K562 (cell line): ENCODE results near the gene CCR2. TPM values are rescaled to one million over a fixed set of nuclear protein-coding genes. Genes with fewer than 3 reads are reported as not detected.

Source experiments
- ATAC-seq: fragments of 200-7000 bp; cut with Tn5 transposase; 3 replicates; pipeline ENCODE4 v1.9.1; 2020; ENCODE audit warnings: moderate library complexity
- BruUV-seq: library from RNA; stranded (reverse); fragments of 400-500 nt; replicated peaks from 2 replicates; lab custom pipeline; 2021; lab: Mats Ljungman, UMichigan
- CTCF ChIA-PET: fragments of 300-600 bp; formaldehyde crosslinking; extraction: SDS; loops from one replicate; lab custom pipeline; 2021; ENCODE audit warnings: low intra/inter-chr PET ratio; lab: Yijun Ruan, JAX
- POLR2A ChIA-PET: fragments of 300-600, 350-650 bp; sonication (Branson Sonifier 250); formaldehyde crosslinking; extraction: SDS; loops from one replicate; lab custom pipeline; 2021; ENCODE audit warnings: antibody characterized with exemption, inconsistent platforms; lab: Yijun Ruan, JAX
- DNase-seq, 4 experiments: peaks; one replicate each; pipeline versions ENCODE4 v3.0.0 to v3.0.0-alpha.2; 2011 to 2018; ENCODE audit warnings: low spot score in 3 of 4, mixed read lengths in 3 of 4; ENCODE audit errors: extremely low read depth in 1 of 4
- FAIRE-seq: peaks from 2 replicates; lab custom pipeline; 2011; peaks lifted over from hg19 to GRCh38; lab: Jason Lieb, UNC
- H2AFZ ChIP-seq: 2 replicates; pipeline ENCODE4 v1.6.0; 2011; ENCODE audit warnings: low read depth, low read length, control low read depth, inconsistent platforms
- H3K27ac ChIP-seq: fragments of 200-600 bp; 3 replicates; pipeline ENCODE4 v1.8.0; 2011; ENCODE audit warnings: low read depth, mild to moderate bottlenecking, control low read depth, inconsistent platforms, low read length, moderate library complexity, mixed read lengths; ENCODE audit errors: extremely low read depth
- H3K27me3 ChIP-seq, 2 experiments: fragments of 300-600 bp in 1 of 2; 2 replicates in 1 of 2; 3 replicates in 1 of 2; pipeline versions ENCODE4 v1.6.0 to v1.8.0; 2011; ENCODE audit warnings: inconsistent platforms in 2 of 2, low read length in 2 of 2, mild to moderate bottlenecking in 1 of 2, mixed read lengths in 1 of 2, moderate library complexity in 1 of 2; ENCODE audit not compliant: control insufficient read depth in 2 of 2, insufficient read depth in 2 of 2
- H3K36me3 ChIP-seq: fragments of 300-600 bp; 3 replicates; pipeline ENCODE4 v1.8.0; 2011; ENCODE audit warnings: mild to moderate bottlenecking, low read length, inconsistent platforms; ENCODE audit not compliant: control insufficient read depth, insufficient read depth
- H3K4me1 ChIP-seq, 2 experiments: fragments of 200-600 bp in 1 of 2; replicated peaks in 1 of 2; 2 replicates in 1 of 2; 3 replicates in 1 of 2; pipeline versions ENCODE4 v1.5.1 to v1.8.0; 2011; ENCODE audit warnings: inconsistent platforms in 2 of 2, low read length in 2 of 2, mild to moderate bottlenecking in 1 of 2, mixed read lengths in 1 of 2, moderate library complexity in 1 of 2; ENCODE audit not compliant: control insufficient read depth in 2 of 2, insufficient read depth in 2 of 2
- H3K4me2 ChIP-seq: 2 replicates; pipeline ENCODE4 v1.6.1; 2011; ENCODE audit warnings: low read length, control low read depth, inconsistent platforms, mixed read lengths; ENCODE audit not compliant: insufficient read depth
- H3K4me3 ChIP-seq: fragments of 200-600 bp; sonication (generic), shearing (Covaris generic); 2 replicates; pipeline ENCODE4 v1.5.1; 2016; ENCODE audit warnings: control low read depth, inconsistent platforms
- H3K79me2 ChIP-seq: fragments of 200-600 bp; 3 replicates; pipeline ENCODE4 v1.8.0; 2011; ENCODE audit warnings: low read length, inconsistent platforms; ENCODE audit not compliant: control insufficient read depth, insufficient read depth
- H3K9ac ChIP-seq, 2 experiments: 2 replicates each; pipeline versions ENCODE4 v1.6.0 to v1.6.1; 2011; ENCODE audit warnings: low read depth in 2 of 2, low read length in 2 of 2, control low read depth in 1 of 2, inconsistent platforms in 1 of 2, mild to moderate bottlenecking in 1 of 2, mixed read lengths in 1 of 2; ENCODE audit not compliant: insufficient read depth in 1 of 2
- H3K9me1 ChIP-seq: one replicate; pipeline ENCODE4 v1.6.0; 2011; ENCODE audit warnings: inconsistent platforms, mild to moderate bottlenecking, low read length, moderate library complexity; ENCODE audit not compliant: control insufficient read depth, insufficient read depth
- H3K9me3 ChIP-seq: replicated peaks from 2 replicates; pipeline ENCODE4 v1.5.1; 2011; ENCODE audit warnings: low read depth, low read length, inconsistent platforms; ENCODE audit not compliant: control insufficient read depth, insufficient read depth
- H4K20me1 ChIP-seq: replicated peaks from 2 replicates; pipeline ENCODE4 v1.6.1; 2011; ENCODE audit warnings: low read length, inconsistent platforms, mixed read lengths; ENCODE audit not compliant: control insufficient read depth, insufficient read depth
- ATF1 ChIP-seq, 2 experiments: fragments of 450-650 bp in 1 of 2; IDR thresholded peaks; 2 replicates each; pipeline ENCODE4 v1.6.1; 2016; ENCODE audit warnings: missing compliant biosample characterization in 1 of 2, missing genetic modification characterization in 1 of 2
- ELF1 ChIP-seq: fragments of 200-800 bp; sonication (Bioruptor generic); IDR thresholded peaks from 2 replicates; pipeline ENCODE4 v1.6.1; 2016; ENCODE audit warnings: missing genetic modification characterization, missing compliant biosample characterization
- HLTF ChIP-seq: fragments of 450-650 bp; IDR thresholded peaks from 2 replicates; pipeline ENCODE4 v1.6.1; 2016
- LARP7 ChIP-seq: fragments of 450-650 bp; IDR thresholded peaks from 2 replicates; pipeline ENCODE4 v1.6.1; 2016
- MTA1 ChIP-seq: fragments of 450-650 bp; IDR thresholded peaks from 2 replicates; pipeline ENCODE4 v1.6.1; 2017; ENCODE audit warnings: borderline replicate concordance
- NR2C1 ChIP-seq, 2 experiments: fragments of 450-650 bp; IDR thresholded peaks; 2 replicates each; pipeline ENCODE4 v1.6.1; 2017; ENCODE audit warnings: mild to moderate bottlenecking in 2 of 2, antibody characterized with exemption in 1 of 2, inconsistent platforms in 1 of 2, missing compliant biosample characterization in 1 of 2, missing genetic modification characterization in 1 of 2
- NUFIP1 ChIP-seq: fragments of 450-650 bp; IDR thresholded peaks from 2 replicates; pipeline ENCODE4 v1.6.1; 2018; ENCODE audit not compliant: partially characterized antibody
- POLR3A ChIP-seq: IDR thresholded peaks from 2 replicates; pipeline ENCODE4 v1.6.1; 2011; ENCODE audit warnings: borderline replicate concordance, mild to moderate bottlenecking, moderate library complexity; ENCODE audit not compliant: insufficient read length, insufficient read depth; ENCODE audit errors: extremely low read depth
- RAD21 ChIP-seq, 2 experiments: fragments of 250-450 bp in 1 of 2; fragments of 450-650 bp in 1 of 2; sonication (Bioruptor Pico) in 1 of 2; formaldehyde crosslinking in 1 of 2; IDR thresholded peaks in 1 of 2; conservative IDR thresholded peaks in 1 of 2; 2 replicates each; pipeline versions ENCODE4 v1.4.0 to v1.8.0; 2020 to 2022; ENCODE audit warnings: mild to moderate bottlenecking in 2 of 2, moderate library complexity in 1 of 2
- SMARCA4 ChIP-seq: fragments of 450-650 bp; IDR thresholded peaks from 2 replicates; pipeline ENCODE4 v1.6.1; 2016
- SMC3 ChIP-seq: conservative IDR thresholded peaks from 2 replicates; pipeline ENCODE4 v1.6.1; 2011; ENCODE audit warnings: low read depth, low read length, improper control_type of control experiment; ENCODE audit not compliant: insufficient read depth
- TGIF2 ChIP-seq: sonication (generic); formaldehyde crosslinking; IDR thresholded peaks from 2 replicates; pipeline ENCODE4 v1.8.1; 2022; ENCODE audit warnings: mild to moderate bottlenecking, missing genetic modification reagents, moderate library complexity
- ZKSCAN1 ChIP-seq: fragments of 150-350 bp; IDR thresholded peaks from 2 replicates; pipeline ENCODE4 v1.6.1; 2016; ENCODE audit warnings: low read depth, low read length
- ZNF780A ChIP-seq: fragments of 250-450 bp; sonication (Bioruptor Pico); IDR thresholded peaks from 2 replicates; pipeline ENCODE4 v1.5.0; 2021; ENCODE audit warnings: mild to moderate bottlenecking
- WGBS: fragments of 100-300 bp; shearing (Covaris generic); methylation state at CpG from one replicate; pipeline ENCODE4 v1.1.6; 2016; ENCODE audit warnings: low coverage, mixed read lengths; ENCODE audit not compliant: insufficient coverage; ENCODE audit errors: missing lambda C conversion rate; 5-methylcytosine and 5-hydroxymethylcytosine counted together
- in situ Hi-C: fragments of 300-500 bp; cut with MboI; formaldehyde crosslinking; loops from 4 replicates; pipeline ENCODE4 v1.15.0; 2018; ENCODE audit warnings: inconsistent platforms, mixed read lengths
- intact Hi-C: fragments of 100-400 bp; cut with micrococcal nuclease; formaldehyde crosslinking; loops from 2 replicates; pipeline ENCODE4 v1.14.2; 2022
- polyA plus RNA-seq, 8 experiments: library from polyadenylated mRNA; depleted of rRNA in 4 of 8; stranded (reverse) in 5 of 8; unstranded in 3 of 8; fragments of >200 nt; fragmentation: Nextera tagmentation in 2 of 8; fragmentation: Illumina TruSeq in 1 of 8; extraction: Ambion mirVana in 2 of 8; extraction: Trizol in 1 of 8; gene quantifications; 2 replicates each; pipeline versions ENCODE4 v1.2.1 to v1.2.3, GENCODE V29; 2011 to 2014; ENCODE audit warnings: inconsistent platforms in 1 of 8, missing spikeins in 1 of 8
- total RNA-seq, 7 experiments: library from RNA; depleted of rRNA in 6 of 7; stranded (reverse); fragments of >200 nt in 6 of 7; fragmentation: Illumina TruSeq in 2 of 7; extraction: Trizol in 2 of 7; gene quantifications; 2 replicates each; pipeline versions ENCODE4 v1.2.1 to v1.2.3, GENCODE V29; 2011 to 2021; ENCODE audit warnings: low replicate concordance in 1 of 7
- TF ChIP-seq, protein P1 (sequence below): fragments of 450-650 bp; formaldehyde crosslinking; IDR thresholded peaks from 2 replicates; pipeline ENCODE4 v1.4.0; 2020; ENCODE audit warnings: mild to moderate bottlenecking, moderate library complexity

CCR2 gene
- total and polyA plus RNA-seq, 9 of the 15 experiments (the other 6 are each of a cell fraction or from before 2014, with no cell fraction given): not detected

DNA sequence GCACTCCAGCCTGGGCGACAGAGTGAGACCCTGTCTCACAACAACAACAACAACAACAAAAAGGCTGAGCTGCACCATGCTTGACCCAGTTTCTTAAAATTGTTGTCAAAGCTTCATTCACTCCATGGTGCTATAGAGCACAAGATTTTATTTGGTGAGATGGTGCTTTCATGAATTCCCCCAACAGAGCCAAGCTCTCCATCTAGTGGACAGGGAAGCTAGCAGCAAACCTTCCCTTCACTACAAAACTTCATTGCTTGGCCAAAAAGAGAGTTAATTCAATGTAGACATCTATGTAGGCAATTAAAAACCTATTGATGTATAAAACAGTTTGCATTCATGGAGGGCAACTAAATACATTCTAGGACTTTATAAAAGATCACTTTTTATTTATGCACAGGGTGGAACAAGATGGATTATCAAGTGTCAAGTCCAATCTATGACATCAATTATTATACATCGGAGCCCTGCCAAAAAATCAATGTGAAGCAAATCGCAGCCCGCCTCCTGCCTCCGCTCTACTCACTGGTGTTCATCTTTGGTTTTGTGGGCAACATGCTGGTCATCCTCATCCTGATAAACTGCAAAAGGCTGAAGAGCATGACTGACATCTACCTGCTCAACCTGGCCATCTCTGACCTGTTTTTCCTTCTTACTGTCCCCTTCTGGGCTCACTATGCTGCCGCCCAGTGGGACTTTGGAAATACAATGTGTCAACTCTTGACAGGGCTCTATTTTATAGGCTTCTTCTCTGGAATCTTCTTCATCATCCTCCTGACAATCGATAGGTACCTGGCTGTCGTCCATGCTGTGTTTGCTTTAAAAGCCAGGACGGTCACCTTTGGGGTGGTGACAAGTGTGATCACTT lies 18.8 kb downstream of the CCR2 start:
- in situ Hi-C loops (no loop called here), intact Hi-C loops (loop anchor here (5.0 kb wide), 2 partner anchors 55 to 80 kb away; no protein-coding TSS in a partner anchor)
- no peak overlapping the region for H3K27ac ChIP-seq
- H3K4me2 ChIP-seq: no peak overlapping the region
- ATAC-seq (peak; percentile 78), DNase-seq (peak in 1 of 4 experiments; percentile 18), FAIRE-seq (peak; percentile 71)
- no peak overlapping the region for H2AFZ ChIP-seq
- no peaks in the 10 kb centered on the region for H3K36me3 ChIP-seq
- H3K9me1 ChIP-seq: no peaks in the 10 kb centered on the region
- no peaks in the 10 kb centered on the region for H4K20me1 ChIP-seq
- H3K4me1 ChIP-seq: no peaks in the 10 kb centered on the region
- no peak overlapping the region for H3K4me3 ChIP-seq
- POLR2A ChIA-PET: interaction anchor here (0.5 to 1.5 kb wide), 3 partner anchors 9 to 22 kb away, joined by 3 to 4 read pairs (median 3); no protein-coding TSS in a partner anchor
- H3K27me3 ChIP-seq: peaks cover 32 to 52% of the 10 kb centered on the region in 2 experiments; a peak in 4 of 5 replicates
- CTCF ChIA-PET: interaction anchor here (1.2 kb wide), 1 partner anchor 433 kb away, joined by 4 read pairs; no protein-coding TSS in a partner anchor
- H3K79me2 ChIP-seq: no peaks in the 10 kb centered on the region
- 12% methylated on average over 9 of the region's 9 CpGs for WGBS
- no TSS peak for BruUV-seq
- H3K9me3 ChIP-seq: no peaks in the 10 kb centered on the region
- H3K9ac ChIP-seq: no peak overlapping the region
- TF ChIP-seq LARP7 (no peak), SMARCA4 (no peak), NUFIP1 (no peak), POLR3A (no peak), SMC3 (0 out of 2 replicates have a peak, but pooled peaks have one; percentile 2), ZNF780A (CRISPR knock-in tag) (no peak), ATF1 (CRISPR knock-in tag; IDR thresholded peaks at IDR 0.05) (no peak), ATF1 (tag; IDR thresholded peaks at IDR 0.05) (no peak), RAD21 (CRISPR knock-in tag; conservative IDR thresholded peaks at IDR 0.05 in 1 of 2, IDR thresholded peaks at IDR 0.05 in 1 of 2) (peak; percentile 68 to 69), ELF1 (tag) (no peak), TGIF2 (CRISPR knock-in tag) (no peak), HLTF (no peak), NR2C1 (IDR thresholded peaks at IDR 0.05) (no peak), NR2C1 (tag; IDR thresholded peaks at IDR 0.05) (no peak), MTA1 (no peak), ZKSCAN1 (no peak)
- TF ChIP-seq, protein P1, sequence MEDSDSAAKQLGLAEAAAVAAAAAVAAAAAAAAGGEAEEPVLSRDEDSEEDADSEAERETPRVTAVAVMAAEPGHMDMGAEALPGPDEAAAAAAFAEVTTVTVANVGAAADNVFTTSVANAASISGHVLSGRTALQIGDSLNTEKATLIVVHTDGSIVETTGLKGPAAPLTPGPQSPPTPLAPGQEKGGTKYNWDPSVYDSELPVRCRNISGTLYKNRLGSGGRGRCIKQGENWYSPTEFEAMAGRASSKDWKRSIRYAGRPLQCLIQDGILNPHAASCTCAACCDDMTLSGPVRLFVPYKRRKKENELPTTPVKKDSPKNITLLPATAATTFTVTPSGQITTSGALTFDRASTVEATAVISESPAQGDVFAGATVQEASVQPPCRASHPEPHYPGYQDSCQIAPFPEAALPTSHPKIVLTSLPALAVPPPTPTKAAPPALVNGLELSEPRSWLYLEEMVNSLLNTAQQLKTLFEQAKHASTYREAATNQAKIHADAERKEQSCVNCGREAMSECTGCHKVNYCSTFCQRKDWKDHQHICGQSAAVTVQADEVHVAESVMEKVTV (CRISPR knock-in tag): 0 out of 2 replicates have a peak, but pooled peaks have one; percentile 19
